GM12801 (cell line): Measurements from ENCODE around the gene ASCC3.

ENCODE experiments used
- CTCF ChIP-seq: IDR thresholded peaks from one replicate; pipeline ENCODE4 v1.5.1; 2011; ENCODE audit warnings: control low read depth; ENCODE audit not compliant: insufficient read length; ENCODE audit errors: extremely low read depth

ASCC3 gene

GRCh38 chr6:100880853-100881706, at the start of gene ASCC3:
ASCC3 (minus strand) TSS chr6:100881329; CDS start chr6:100867997, 13,332 bp downstream.
- TF ChIP-seq CTCF = no peak

- TF ChIP-seq CTCF = no peak
These were observed 44.6 kb upstream of the ASCC3 start for GRCh38 chr6:100925749-100926148.

GRCh38 chr6:100924534-100925227, 43.6 kb upstream of the ASCC3 start:
- no peak for TF ChIP-seq CTCF

GRCh38 chr6:100923481-100924165, 42.5 kb upstream of the ASCC3 start:
- no peak for TF ChIP-seq CTCF

- TF ChIP-seq CTCF = no peak
These were observed 39.0 kb upstream of the ASCC3 start for GRCh38 chr6:100920028-100920605.

GRCh38 chr6:100918152-100918551, 37.0 kb upstream of the ASCC3 start:
- no peak for TF ChIP-seq CTCF

GRCh38 chr6:100915876-100916275, 34.7 kb upstream of the ASCC3 start:
- TF ChIP-seq CTCF = no peak
